H1 (cell line): ENCODE measurements around the gene TMEM170A. TPM values are rescaled to one million over a fixed set of nuclear protein-coding genes. Genes with fewer than 3 reads are reported as not detected.

ENCODE experiments used
- CTCF ChIA-PET: fragments of 300-600 bp; sonication (Branson Sonifier 250); formaldehyde crosslinking; loops from one replicate; lab custom pipeline; 2021; ENCODE audit not compliant: partially characterized antibody; lab: Charles Lee
- POLR2A ChIA-PET: fragments of 300-600 bp; sonication (Branson Sonifier 250); formaldehyde crosslinking; loops from one replicate; lab custom pipeline; 2021; ENCODE audit warnings: inconsistent platforms; ENCODE audit not compliant: partially characterized antibody; lab: Charles Lee
- DNase-seq, 2 experiments: peaks; one replicate each; pipeline versions ENCODE4 v3.0.0 to v3.0.0-alpha.2; 2010 to 2022; ENCODE audit warnings: low spot score in 2 of 2, low read depth in 1 of 2, mixed read lengths in 1 of 2
- FAIRE-seq: peaks from 2 replicates; lab custom pipeline; 2011; peaks lifted over from hg19 to GRCh38; lab: Jason Lieb, UNC
- H2AFZ ChIP-seq: 2 replicates; pipeline ENCODE4 v1.8.1; 2012; ENCODE audit warnings: low read length, inconsistent platforms
- H2AK5ac ChIP-seq: 2 replicates; pipeline ENCODE4 v1.6.1; 2013; ENCODE audit warnings: low read depth, low read length
- H2BK120ac ChIP-seq: replicated peaks from 2 replicates; pipeline ENCODE3; 2013; ENCODE audit warnings: low read depth, low read length, inconsistent platforms
- H2BK12ac ChIP-seq: 2 replicates; pipeline ENCODE4 v1.6.1; 2013; ENCODE audit warnings: low read depth, low read length
- H2BK15ac ChIP-seq: 2 replicates; pipeline ENCODE4 v1.6.1; 2013; ENCODE audit warnings: low read length
- H2BK20ac ChIP-seq: 2 replicates; pipeline ENCODE4 v1.6.1; 2013; ENCODE audit warnings: low read length
- H2BK5ac ChIP-seq: 2 replicates; pipeline ENCODE4 v1.6.1; 2013; ENCODE audit warnings: low read depth, low read length
- H3K14ac ChIP-seq: 2 replicates; pipeline ENCODE4 v1.6.1; 2013; ENCODE audit warnings: inconsistent platforms; ENCODE audit not compliant: insufficient read length
- H3K18ac ChIP-seq: 2 replicates; pipeline ENCODE4 v1.6.1; 2013; ENCODE audit warnings: low read length; ENCODE audit errors: extremely low read depth
- H3K23ac ChIP-seq: 2 replicates; pipeline ENCODE4 v1.6.1; 2013; ENCODE audit warnings: inconsistent platforms; ENCODE audit not compliant: insufficient read length
- H3K23me2 ChIP-seq: 2 replicates; pipeline ENCODE4 v1.6.1; 2013; ENCODE audit warnings: low read depth, low read length
- H3K27ac ChIP-seq: 2 replicates; pipeline ENCODE4 v1.6.1; 2011; ENCODE audit warnings: low read depth, low read length, inconsistent platforms
- H3K27me3 ChIP-seq, 4 experiments: replicated peaks in 1 of 4; 1 replicate in 1 of 4; 2 replicates in 3 of 4; pipeline versions ENCODE4 v1.6.1 to v1.8.1; 2011 to 2013; ENCODE audit warnings: low read length in 3 of 4, mild to moderate bottlenecking in 3 of 4, inconsistent platforms in 2 of 4, mixed read lengths in 2 of 4, moderate library complexity in 1 of 4; ENCODE audit not compliant: control insufficient read depth in 3 of 4, insufficient read depth in 3 of 4; ENCODE audit errors: extremely low read depth in 1 of 4
- H3K36me3 ChIP-seq, 4 experiments: 2 replicates each; pipeline versions ENCODE4 v1.6.1 to v1.8.1; 2011 to 2013; ENCODE audit warnings: mild to moderate bottlenecking in 4 of 4, low read length in 3 of 4, moderate library complexity in 2 of 4, control low read depth in 1 of 4, inconsistent platforms in 1 of 4; ENCODE audit not compliant: insufficient read depth in 4 of 4, control insufficient read depth in 2 of 4
- H3K4ac ChIP-seq: replicated peaks from 2 replicates; pipeline ENCODE3; 2013; ENCODE audit warnings: low read length, low read depth, mixed read lengths, inconsistent platforms; ENCODE audit not compliant: insufficient read length
- H3K4me1 ChIP-seq, 4 experiments: replicated peaks in 1 of 4; 1 replicate in 1 of 4; 2 replicates in 3 of 4; pipeline versions ENCODE4 v1.6.1 to v1.8.1; 2011 to 2013; ENCODE audit warnings: low read length in 3 of 4, inconsistent platforms in 2 of 4, mixed read lengths in 1 of 4; ENCODE audit not compliant: insufficient read depth in 4 of 4, control insufficient read depth in 3 of 4
- H3K4me2 ChIP-seq, 2 experiments: 2 replicates each; pipeline versions ENCODE4 v1.6.1 to v1.8.1; 2011 to 2013; ENCODE audit warnings: low read depth in 2 of 2, low read length in 2 of 2, control low read depth in 1 of 2, inconsistent platforms in 1 of 2, mild to moderate bottlenecking in 1 of 2; ENCODE audit not compliant: insufficient read depth in 1 of 2
- H3K4me3 ChIP-seq, 4 experiments: fragments of 200-600, 300-600 bp in 1 of 4; sonication (generic), shearing (Covaris generic), sonication (Bioruptor Twin) in 1 of 4; 2 replicates each; pipeline versions ENCODE4 v1.5.1 to v1.8.1; 2011 to 2016; ENCODE audit warnings: low read length in 4 of 4, low read depth in 3 of 4, control low read depth in 2 of 4, inconsistent platforms in 2 of 4, mild to moderate bottlenecking in 2 of 4, mixed read lengths in 1 of 4, moderate library complexity in 1 of 4; ENCODE audit not compliant: insufficient read depth in 2 of 4; ENCODE audit errors: extremely low read depth in 1 of 4
- H3K56ac ChIP-seq: replicated peaks from 2 replicates; pipeline ENCODE3; 2013; ENCODE audit warnings: low read depth, mild to moderate bottlenecking, mixed read lengths, low read length, inconsistent platforms; ENCODE audit not compliant: insufficient read length
- H3K79me1 ChIP-seq: 2 replicates; pipeline ENCODE4 v1.6.1; 2013; ENCODE audit warnings: low read depth, low read length, control low read depth
- H3K79me2 ChIP-seq, 2 experiments: 2 replicates each; pipeline versions ENCODE4 v1.6.1 to v1.8.1; 2012 to 2013; ENCODE audit warnings: low read length in 2 of 2, mild to moderate bottlenecking in 2 of 2, inconsistent platforms in 1 of 2; ENCODE audit not compliant: insufficient read depth in 2 of 2, control insufficient read depth in 1 of 2
- H3K9ac ChIP-seq, 4 experiments: replicated peaks in 1 of 4; 1 replicate in 1 of 4; 2 replicates in 3 of 4; pipeline versions ENCODE4 v1.6.1 to v1.8.1; 2011 to 2013; ENCODE audit warnings: low read depth in 3 of 4, low read length in 3 of 4, control low read depth in 2 of 4, mild to moderate bottlenecking in 2 of 4, moderate library complexity in 2 of 4, inconsistent platforms in 1 of 4; ENCODE audit errors: extremely low read depth in 1 of 4
- H3K9me3 ChIP-seq, 2 experiments: 2 replicates each; pipeline versions ENCODE4 v1.6.1 to v1.8.1; 2012 to 2013; ENCODE audit warnings: mild to moderate bottlenecking in 2 of 2, moderate library complexity in 2 of 2, control low read depth in 1 of 2, inconsistent platforms in 1 of 2, low read depth in 1 of 2, low read length in 1 of 2, mixed read lengths in 1 of 2; ENCODE audit not compliant: insufficient read depth in 2 of 2
- H4K20me1 ChIP-seq, 2 experiments: replicated peaks in 1 of 2; 2 replicates each; pipeline versions ENCODE3 to v1.8.1; 2011 to 2013; ENCODE audit warnings: inconsistent platforms in 2 of 2, low read length in 2 of 2, mild to moderate bottlenecking in 1 of 2; ENCODE audit not compliant: insufficient read depth in 2 of 2, control insufficient read depth in 1 of 2
- H4K5ac ChIP-seq: 2 replicates; pipeline ENCODE4 v1.6.1; 2013; ENCODE audit warnings: low read length, low read depth, mixed read lengths, inconsistent platforms; ENCODE audit not compliant: insufficient read length
- H4K8ac ChIP-seq: 2 replicates; pipeline ENCODE4 v1.8.0; 2013; ENCODE audit warnings: mild to moderate bottlenecking, moderate library complexity, low read length, inconsistent platforms; ENCODE audit not compliant: insufficient read depth; ENCODE audit errors: extremely low read depth
- H4K91ac ChIP-seq: replicated peaks from 2 replicates; pipeline ENCODE3; 2013; ENCODE audit warnings: low read length, mixed read lengths, inconsistent platforms; ENCODE audit not compliant: insufficient read length
- BCL11A ChIP-seq, 2 experiments: IDR thresholded peaks; one replicate each; pipeline ENCODE4 v1.6.1; 2011; ENCODE audit warnings: low read depth in 2 of 2, low read length in 2 of 2, mild to moderate bottlenecking in 2 of 2
- CREB1 ChIP-seq: IDR thresholded peaks from 2 replicates; pipeline ENCODE4 v1.6.1; 2012; ENCODE audit warnings: inconsistent platforms
- EZH2 ChIP-seq: fragments of 200-600 bp; sonication (generic); IDR thresholded peaks from 2 replicates; pipeline ENCODE4 v1.7.1; 2012; ENCODE audit warnings: low read depth, mild to moderate bottlenecking, moderate library complexity, low read length, inconsistent platforms; ENCODE audit not compliant: severe bottlenecking
- GABPA ChIP-seq: IDR thresholded peaks from 2 replicates; pipeline ENCODE4 v1.6.1; 2011; ENCODE audit warnings: mild to moderate bottlenecking, low read length, moderate library complexity, borderline replicate concordance; ENCODE audit not compliant: insufficient read depth
- JUND ChIP-seq: IDR thresholded peaks from 2 replicates; pipeline ENCODE4 v1.6.1; 2011; ENCODE audit warnings: mild to moderate bottlenecking, improper control_type of control experiment, low read length
- KDM1A ChIP-seq: fragments of 200-600, 300-600 bp; sonication (generic); IDR thresholded peaks from 2 replicates; pipeline ENCODE4 v1.7.1; 2016; ENCODE audit warnings: mild to moderate bottlenecking, low read length, borderline replicate concordance
- MAX ChIP-seq: IDR thresholded peaks from 2 replicates; pipeline ENCODE4 v1.6.1; 2012; ENCODE audit warnings: inconsistent platforms
- RBBP5 ChIP-seq: IDR thresholded peaks from 2 replicates; pipeline ENCODE4 v1.7.1; 2012; ENCODE audit warnings: low read depth, mild to moderate bottlenecking, inconsistent platforms, low read length, moderate library complexity, borderline replicate concordance
- RFX5 ChIP-seq: IDR thresholded peaks from 2 replicates; pipeline ENCODE4 v1.6.1; 2011; ENCODE audit warnings: low read depth, low read length, improper control_type of control experiment, borderline replicate concordance
- RNF2 ChIP-seq: fragments of 200-900, 300-1000 bp; sonication (generic); IDR thresholded peaks from 2 replicates; pipeline ENCODE4 v1.7.1; 2016; ENCODE audit warnings: borderline replicate concordance, low read depth, mild to moderate bottlenecking, antibody characterized with exemption, low read length; ENCODE audit not compliant: poor library complexity, severe bottlenecking; ENCODE audit errors: missing control alignments
- SUZ12 ChIP-seq: fragments of 200-600 bp; sonication (generic); IDR thresholded peaks from 2 replicates; pipeline ENCODE4 v1.6.1; 2012; ENCODE audit warnings: mild to moderate bottlenecking, inconsistent platforms, low read length, moderate library complexity, mixed read lengths
- WGBS, 2 experiments: shearing (Covaris generic) in 1 of 2; methylation state at CpG; one replicate each; pipeline versions ENCODE4 v1.1.6 to v1.1.7; 2013 to 2015; ENCODE audit warnings: low lambda C conversion rate in 2 of 2, mixed read lengths in 2 of 2, inconsistent platforms in 1 of 2, low coverage in 1 of 2, missing lambda C conversion rate in 1 of 2; ENCODE audit not compliant: insufficient replicate concordance in 2 of 2, insufficient coverage in 1 of 2, insufficient read length in 1 of 2; ENCODE audit errors: extremely low coverage in 1 of 2, missing lambda C conversion rate in 1 of 2; 5-methylcytosine and 5-hydroxymethylcytosine counted together
- polyA plus RNA-seq, 7 experiments: library from polyadenylated mRNA; depleted of rRNA in 3 of 7; stranded (reverse) in 5 of 7; unstranded in 2 of 7; fragments of >200 nt in 5 of 7; fragments of 200-250 nt in 2 of 7; gene quantifications; 1 replicate in 5 of 7; 2 replicates in 1 of 7; 4 replicates in 1 of 7; pipeline versions ENCODE4 v1.2.1 to v1.2.3, GENCODE V29; 2011 to 2013; ENCODE audit warnings: missing spikeins in 2 of 7, mixed read lengths in 2 of 7
- total RNA-seq: library from RNA; stranded (reverse); fragmentation: NEBNext Ultra II Directional; extraction: Animal tissue kit (Norgen Biotek cat#: 25700); gene quantifications from 2 replicates; pipeline ENCODE4 v1.2.1, GENCODE V29; 2021

The TMEM170A gene
- total and polyA plus RNA-seq, 2 of the 8 experiments (the other 6 are each of a cell fraction or from before 2014, with no cell fraction given): 22.9 to 56.6 TPM

GRCh38 chr16:75502916-75503605 lies 38.6 kb upstream of the TMEM170A start:
- Histone ChIP-seq H3K9me3 (no peaks in the 10 kb centered on the region), H3K23ac (no peak overlapping the region), H4K91ac (no peak overlapping the region), H2AFZ (no peak overlapping the region), H3K79me1 (no peaks in the 10 kb centered on the region), H2BK120ac (no peak overlapping the region), H3K9ac (no peak overlapping the region), H2BK5ac (no peak overlapping the region), H2BK20ac (no peak overlapping the region), H3K4me1 (no peaks in the 10 kb centered on the region), H3K18ac (no peak overlapping the region), H3K79me2 (no peaks in the 10 kb centered on the region), H2BK15ac (no peak overlapping the region), H3K27ac (no peak overlapping the region), H3K23me2 (no peaks in the 10 kb centered on the region), H3K4ac (no peak overlapping the region), H4K20me1 (no peaks in the 10 kb centered on the region), H4K5ac (no peak overlapping the region), H2BK12ac (no peak overlapping the region), H3K14ac (no peak overlapping the region), H3K4me2 (no peak overlapping the region), H4K8ac (no peak overlapping the region), H3K27me3 (no peaks in the 10 kb centered on the region), H3K4me3 (no peak overlapping the region), H3K36me3 (no peaks in the 10 kb centered on the region), H3K56ac (no peak overlapping the region), H2AK5ac (no peak overlapping the region)
- 93% methylated on average over 4 of the region's 4 CpGs; no CpG with 5 or more reads in 1 of the 2 experiments for WGBS, 2 experiments
- FAIRE-seq: no peak
- TF ChIP-seq SUZ12 (no peak), JUND (no peak), RBBP5 (no peak), GABPA (no peak), CREB1 (no peak), EZH2 (no peak), KDM1A (no peak), RFX5 (no peak), BCL11A (IDR thresholded peaks at IDR 0.05; ENCODE audit: low read depth in 2 of 2, low read length in 2 of 2) (no peak), RNF2 (no peak), MAX (no peak)
- POLR2A ChIA-PET: interaction anchor here (1.1 kb wide), 1 partner anchor 31 kb away, joined by 3 read pairs; no protein-coding TSS in a partner anchor
- DNase-seq: no peak
- CTCF ChIA-PET: interaction anchor here (1.0 to 1.6 kb wide), 5 partner anchors 8 to 16 kb away, joined by 3 to 5 read pairs (median 4); no protein-coding TSS in a partner anchor
